NOMO-1 treated with dmso at 0.1 percent for 144 hours (cell line): ENCODE results near the gene TMCC3.
"Not testable (repeated sequence)": the region's sequence is repeated elsewhere in the genome, so short reads cannot be mapped to it uniquely, and the experiment has no call there.

Experiments used
- DNase-seq: peaks from one replicate; lab custom pipeline; 2025; ENCODE audit not compliant: unreplicated experiment; lab: John Stamatoyannopoulos, UW

Gene TMCC3

GRCh38 chr12:94603434-94604365 is 46.7 kb downstream of the TMCC3 start:
- DNase-seq: no peak

- DNase-seq: no peak
Observed at GRCh38 chr12:94602024-94602423, 48.3 kb downstream of the TMCC3 start.

GRCh38 chr12:94601307-94601706 is 49.0 kb downstream of the TMCC3 start:
- not testable (repeated sequence) for DNase-seq

GRCh38 chr12:94599189-94599588 is 51.2 kb downstream of the TMCC3 start:
- no peak for DNase-seq

- DNase-seq: no peak
Observed at GRCh38 chr12:94597268-94597667, 53.1 kb downstream of the TMCC3 start.

GRCh38 chr12:94596596-94596995 is 53.8 kb downstream of the TMCC3 start:
- DNase-seq: no peak

GRCh38 chr12:94595152-94595551 is 55.2 kb downstream of the TMCC3 start:
- no peak for DNase-seq

- DNase-seq: no peak
Observed at GRCh38 chr12:94594443-94594825, 55.9 kb downstream of the TMCC3 start.

- no peak for DNase-seq
Observed at GRCh38 chr12:94593822-94594442, 56.4 kb downstream of the TMCC3 start.

GRCh38 chr12:94592723-94593122 is 57.6 kb downstream of the TMCC3 start:
- DNase-seq: not testable (repeated sequence)

GRCh38 chr12:94592080-94592479 is 58.3 kb downstream of the TMCC3 start:
- DNase-seq: no peak

GRCh38 chr12:94590428-94590827 is 59.9 kb downstream of the TMCC3 start:
- no peak for DNase-seq

GRCh38 chr12:94589591-94590001 is 60.8 kb downstream of the TMCC3 start:
- no peak for DNase-seq

GRCh38 chr12:94588346-94588745 is 62.0 kb downstream of the TMCC3 start:
- DNase-seq: no peak

- no peak for DNase-seq
Observed at GRCh38 chr12:94587266-94588241, 62.8 kb downstream of the TMCC3 start.

GRCh38 chr12:94586589-94587259 is 63.6 kb downstream of the TMCC3 start:
- DNase-seq: no peak

- no peak for DNase-seq
Observed at GRCh38 chr12:94585626-94586025, 64.7 kb downstream of the TMCC3 start.

- DNase-seq: no peak
Observed at GRCh38 chr12:94584377-94584776, 66.0 kb downstream of the TMCC3 start.

- DNase-seq: no peak
Observed at GRCh38 chr12:94582591-94582990, 67.8 kb downstream of the TMCC3 start.

GRCh38 chr12:94575645-94576403 is 74.5 kb downstream of the TMCC3 start:
- DNase-seq: no peak
